GM23338 (cell line): ENCODE measurements around the gene SEMA4A. TPM values are rescaled to one million over a fixed set of nuclear protein-coding genes. Genes with fewer than 3 reads are reported as not detected.
A peak's percentile ranks its signal among the peaks of the same experiment; 100 is the strongest.

Source experiments
- ATAC-seq: fragments of 200-7000 bp; cut with Tn5 transposase; 3 replicates; pipeline ENCODE4 v1.9.1; 2020
- DNase-seq: peaks from one replicate; pipeline ENCODE4 v3.0.0-alpha.2; 2015; ENCODE audit warnings: low spot score
- H2AFZ ChIP-seq: fragments of 200-600 bp; sonication (generic); 2 replicates; pipeline ENCODE4 v1.8.0; 2016; ENCODE audit warnings: antibody characterized with exemption, mild to moderate bottlenecking, moderate library complexity
- H3F3A ChIP-seq: fragments of 200-600 bp; sonication (generic); replicated peaks from 2 replicates; pipeline ENCODE4 v1.8.0; 2017; ENCODE audit warnings: antibody characterized with exemption, mixed run types, low read depth
- H3K27ac ChIP-seq: fragments of 200-600 bp; sonication (generic); 2 replicates; pipeline ENCODE4 v1.6.1; 2016; ENCODE audit warnings: low read depth
- H3K27me3 ChIP-seq: fragments of 200-600 bp; sonication (generic); 2 replicates; pipeline ENCODE4 v1.8.0; 2016; ENCODE audit warnings: mild to moderate bottlenecking, mixed run types, moderate library complexity; ENCODE audit not compliant: insufficient read depth
- H3K36me3 ChIP-seq: fragments of 200-600 bp; sonication (generic); 2 replicates; pipeline ENCODE4 v1.8.0; 2016; ENCODE audit warnings: mild to moderate bottlenecking; ENCODE audit not compliant: insufficient read depth
- H3K4me1 ChIP-seq: fragments of 200-600 bp; sonication (generic); 2 replicates; pipeline ENCODE4 v1.8.0; 2016; ENCODE audit warnings: mild to moderate bottlenecking, moderate library complexity; ENCODE audit not compliant: insufficient read depth
- H3K4me2 ChIP-seq: fragments of 200-600 bp; sonication (generic); 2 replicates; pipeline ENCODE4 v1.7.1; 2017; ENCODE audit warnings: mixed run types
- H3K4me3 ChIP-seq: fragments of 200-600 bp; sonication (generic); 2 replicates; pipeline ENCODE4 v1.6.1; 2016; ENCODE audit warnings: mixed run types
- H3K79me2 ChIP-seq: fragments of 200-600 bp; sonication (generic); replicated peaks from 2 replicates; pipeline ENCODE4 v1.8.0; 2017; ENCODE audit warnings: mild to moderate bottlenecking; ENCODE audit not compliant: insufficient read depth
- H3K9me2 ChIP-seq: fragments of 200-600 bp; sonication (generic); 2 replicates; pipeline ENCODE4 v1.8.0; 2017; ENCODE audit not compliant: insufficient read depth
- H4K20me1 ChIP-seq: fragments of 200-600 bp; sonication (generic); replicated peaks from 2 replicates; pipeline ENCODE4 v1.8.0; 2017; ENCODE audit warnings: mild to moderate bottlenecking; ENCODE audit not compliant: insufficient read depth
- H3K27ac Mint-ChIP-seq: 2 replicates; pipeline ENCODE4 v1.8.0; 2020; ENCODE audit warnings: inconsistent platforms, mild to moderate bottlenecking, moderate library complexity, mixed read lengths
- H3K27me3 Mint-ChIP-seq: 3 replicates; pipeline ENCODE4 v1.8.0; 2022; ENCODE audit warnings: low read depth, mild to moderate bottlenecking, moderate library complexity, mixed read lengths, inconsistent platforms; ENCODE audit not compliant: insufficient read depth, poor library complexity
- H3K36me3 Mint-ChIP-seq: 3 replicates; pipeline ENCODE4 v1.8.0; 2021; ENCODE audit warnings: low read depth, mild to moderate bottlenecking, inconsistent platforms, moderate library complexity, mixed read lengths
- H3K4me1 Mint-ChIP-seq: 3 replicates; pipeline ENCODE4 v1.8.0; 2020; ENCODE audit warnings: mild to moderate bottlenecking, inconsistent platforms, mixed read lengths
- H3K4me3 Mint-ChIP-seq: 3 replicates; pipeline ENCODE4 v1.8.0; 2021; ENCODE audit warnings: moderate library complexity, mild to moderate bottlenecking, inconsistent platforms, mixed read lengths
- H3K9me3 Mint-ChIP-seq: 3 replicates; pipeline ENCODE4 v1.8.0; 2020; ENCODE audit warnings: moderate library complexity, mild to moderate bottlenecking, inconsistent platforms, mixed read lengths
- CREB1 ChIP-seq: fragments of 250-450 bp; sonication (Bioruptor Pico); IDR thresholded peaks from 2 replicates; pipeline ENCODE4 v1.5.0; 2020; ENCODE audit warnings: low read depth, mild to moderate bottlenecking, moderate library complexity
- ETS1 ChIP-seq: IDR thresholded peaks from 2 replicates; pipeline ENCODE4 v1.6.1; 2016; ENCODE audit warnings: antibody characterized with exemption
- POLR2AphosphoS5 ChIP-seq: IDR thresholded peaks from 2 replicates; pipeline ENCODE4 v1.6.1; 2016; ENCODE audit warnings: antibody characterized with exemption, low read depth
- ZNF114 ChIP-seq: fragments of 250-450 bp; sonication (Bioruptor Pico); IDR thresholded peaks from 2 replicates; pipeline ENCODE4 v1.5.0; 2020; ENCODE audit warnings: mild to moderate bottlenecking, moderate library complexity
- polyA plus RNA-seq: library from polyadenylated mRNA; unstranded; fragments of >200 nt; fragmentation: Nextera tagmentation; extraction: Ambion mirVana; gene quantifications from 2 replicates; pipeline ENCODE4 v1.2.1, GENCODE V29; 2016
- total RNA-seq: library from RNA; depleted of rRNA; stranded (reverse); fragments of >200 nt; shearing (Covaris generic); gene quantifications from 2 replicates; pipeline ENCODE4 v1.2.3, GENCODE V29; 2014
- TF ChIP-seq, protein P1 (sequence below): fragments of 250-450 bp; sonication (Bioruptor Pico); IDR thresholded peaks from 2 replicates; pipeline ENCODE4 v1.5.0; 2020; ENCODE audit warnings: mild to moderate bottlenecking, moderate library complexity
- TF ChIP-seq, protein P2 (sequence below): IDR thresholded peaks from one replicate; pipeline ENCODE4 v1.6.1; 2018; ENCODE audit warnings: antibody characterized with exemption; ENCODE audit not compliant: unreplicated experiment

SEMA4A gene
- total and polyA plus RNA-seq, 2 experiments from 2014 or later: 5.5 to 20.2 TPM

DNA sequence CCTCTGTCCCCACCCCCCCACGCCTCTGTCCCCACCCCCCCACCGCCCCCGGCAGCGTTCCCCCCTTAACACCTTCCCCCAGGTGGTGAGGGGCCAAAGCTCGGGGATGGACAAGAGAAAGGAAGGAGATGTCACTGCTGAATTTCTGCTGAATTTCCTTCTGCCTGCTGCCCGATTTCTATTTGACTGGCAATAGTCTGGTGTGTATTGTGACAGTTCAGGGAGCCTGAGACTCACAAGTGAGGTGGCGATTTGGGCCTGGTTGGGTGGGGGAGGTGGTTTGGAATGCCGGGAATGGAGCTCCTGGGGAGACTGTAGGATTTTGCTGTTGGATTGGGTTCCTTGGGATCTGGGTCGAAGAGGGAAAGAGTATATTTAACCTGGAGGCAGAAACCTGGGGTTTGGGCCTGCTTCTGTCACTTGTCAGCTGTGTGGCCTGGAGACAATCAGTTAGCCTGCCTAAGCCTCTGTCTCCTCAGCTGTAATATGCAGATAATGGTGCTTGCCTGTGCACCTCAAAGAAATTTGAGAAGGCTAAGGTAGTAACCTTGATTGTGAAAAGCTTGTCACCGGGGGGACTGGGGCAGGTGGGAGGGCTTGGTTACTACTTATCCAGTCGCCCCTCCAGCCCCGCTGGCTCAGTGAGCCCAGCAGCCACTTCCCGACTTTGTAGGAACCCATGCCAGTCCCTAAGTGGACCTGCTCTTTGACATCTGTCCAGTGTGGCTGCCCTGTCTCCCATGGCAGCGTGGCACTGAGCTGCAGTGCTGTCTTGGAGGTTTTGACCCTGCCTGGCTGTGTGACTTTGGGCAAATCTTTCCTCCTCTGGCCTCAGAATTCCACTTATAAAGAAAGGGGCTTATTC lies 46.5 kb upstream of the SEMA4A start:
- no peaks in the 10 kb centered on the region for H3K36me3 ChIP-seq
- peak overlapping the region; percentile 72 for H3K4me3 ChIP-seq
- peak overlapping the region; percentile 65 for H3K4me3 Mint-ChIP-seq
- TF ChIP-seq POLR2AphosphoS5: no peak
- peak; percentile 45 for TF ChIP-seq CREB1
- peak overlapping the region; percentile 88 for H3K4me2 ChIP-seq
- H2AFZ ChIP-seq: no peak overlapping the region
- peaks cover 36% of the 10 kb centered on the region for H3K27me3 Mint-ChIP-seq
- DNase-seq (peak; percentile 92), ATAC-seq (peak; percentile 65)
- H3F3A ChIP-seq: peaks cover 34% of the 10 kb centered on the region
- H3K36me3 Mint-ChIP-seq: no peaks in the 10 kb centered on the region
- peaks cover 5% of the 10 kb centered on the region; the same call in 1 of the 2 replicates for H4K20me1 ChIP-seq
- peaks cover 36% of the 10 kb centered on the region for H3K4me1 ChIP-seq
- peak overlapping the region; percentile 48; the same call in 1 of the 2 replicates for H3K27ac Mint-ChIP-seq
- H3K27me3 ChIP-seq: no peaks in the 10 kb centered on the region
- H3K9me3 Mint-ChIP-seq: no peaks in the 10 kb centered on the region; the same call in 2 of the 3 replicates
- no peaks in the 10 kb centered on the region for H3K79me2 ChIP-seq
- H3K9me2 ChIP-seq: no peaks in the 10 kb centered on the region
- H3K27ac ChIP-seq: peak overlapping the region; percentile 93
- peaks cover 49% of the 10 kb centered on the region for H3K4me1 Mint-ChIP-seq

- H3K27me3 Mint-ChIP-seq: peaks cover 40% of the 10 kb centered on the region
- Histone ChIP-seq H3K27me3 (no peaks in the 10 kb centered on the region), H3K9me2 (no peaks in the 10 kb centered on the region), H3K79me2 (no peaks in the 10 kb centered on the region), H3K4me1 (peaks cover 36% of the 10 kb centered on the region), H3K4me2 (no peak overlapping the region), H3K27ac (no peak overlapping the region), H3F3A (peaks cover 34% of the 10 kb centered on the region), H2AFZ (no peak overlapping the region), H3K36me3 (no peaks in the 10 kb centered on the region), H3K4me3 (no peak overlapping the region), H4K20me1 (peaks cover 5% of the 10 kb centered on the region; the same call in 1 of the 2 replicates)
- TF ChIP-seq ETS1 (no peak), ZNF114 (CRISPR knock-in tag) (no peak)
- TF ChIP-seq, protein P1, sequence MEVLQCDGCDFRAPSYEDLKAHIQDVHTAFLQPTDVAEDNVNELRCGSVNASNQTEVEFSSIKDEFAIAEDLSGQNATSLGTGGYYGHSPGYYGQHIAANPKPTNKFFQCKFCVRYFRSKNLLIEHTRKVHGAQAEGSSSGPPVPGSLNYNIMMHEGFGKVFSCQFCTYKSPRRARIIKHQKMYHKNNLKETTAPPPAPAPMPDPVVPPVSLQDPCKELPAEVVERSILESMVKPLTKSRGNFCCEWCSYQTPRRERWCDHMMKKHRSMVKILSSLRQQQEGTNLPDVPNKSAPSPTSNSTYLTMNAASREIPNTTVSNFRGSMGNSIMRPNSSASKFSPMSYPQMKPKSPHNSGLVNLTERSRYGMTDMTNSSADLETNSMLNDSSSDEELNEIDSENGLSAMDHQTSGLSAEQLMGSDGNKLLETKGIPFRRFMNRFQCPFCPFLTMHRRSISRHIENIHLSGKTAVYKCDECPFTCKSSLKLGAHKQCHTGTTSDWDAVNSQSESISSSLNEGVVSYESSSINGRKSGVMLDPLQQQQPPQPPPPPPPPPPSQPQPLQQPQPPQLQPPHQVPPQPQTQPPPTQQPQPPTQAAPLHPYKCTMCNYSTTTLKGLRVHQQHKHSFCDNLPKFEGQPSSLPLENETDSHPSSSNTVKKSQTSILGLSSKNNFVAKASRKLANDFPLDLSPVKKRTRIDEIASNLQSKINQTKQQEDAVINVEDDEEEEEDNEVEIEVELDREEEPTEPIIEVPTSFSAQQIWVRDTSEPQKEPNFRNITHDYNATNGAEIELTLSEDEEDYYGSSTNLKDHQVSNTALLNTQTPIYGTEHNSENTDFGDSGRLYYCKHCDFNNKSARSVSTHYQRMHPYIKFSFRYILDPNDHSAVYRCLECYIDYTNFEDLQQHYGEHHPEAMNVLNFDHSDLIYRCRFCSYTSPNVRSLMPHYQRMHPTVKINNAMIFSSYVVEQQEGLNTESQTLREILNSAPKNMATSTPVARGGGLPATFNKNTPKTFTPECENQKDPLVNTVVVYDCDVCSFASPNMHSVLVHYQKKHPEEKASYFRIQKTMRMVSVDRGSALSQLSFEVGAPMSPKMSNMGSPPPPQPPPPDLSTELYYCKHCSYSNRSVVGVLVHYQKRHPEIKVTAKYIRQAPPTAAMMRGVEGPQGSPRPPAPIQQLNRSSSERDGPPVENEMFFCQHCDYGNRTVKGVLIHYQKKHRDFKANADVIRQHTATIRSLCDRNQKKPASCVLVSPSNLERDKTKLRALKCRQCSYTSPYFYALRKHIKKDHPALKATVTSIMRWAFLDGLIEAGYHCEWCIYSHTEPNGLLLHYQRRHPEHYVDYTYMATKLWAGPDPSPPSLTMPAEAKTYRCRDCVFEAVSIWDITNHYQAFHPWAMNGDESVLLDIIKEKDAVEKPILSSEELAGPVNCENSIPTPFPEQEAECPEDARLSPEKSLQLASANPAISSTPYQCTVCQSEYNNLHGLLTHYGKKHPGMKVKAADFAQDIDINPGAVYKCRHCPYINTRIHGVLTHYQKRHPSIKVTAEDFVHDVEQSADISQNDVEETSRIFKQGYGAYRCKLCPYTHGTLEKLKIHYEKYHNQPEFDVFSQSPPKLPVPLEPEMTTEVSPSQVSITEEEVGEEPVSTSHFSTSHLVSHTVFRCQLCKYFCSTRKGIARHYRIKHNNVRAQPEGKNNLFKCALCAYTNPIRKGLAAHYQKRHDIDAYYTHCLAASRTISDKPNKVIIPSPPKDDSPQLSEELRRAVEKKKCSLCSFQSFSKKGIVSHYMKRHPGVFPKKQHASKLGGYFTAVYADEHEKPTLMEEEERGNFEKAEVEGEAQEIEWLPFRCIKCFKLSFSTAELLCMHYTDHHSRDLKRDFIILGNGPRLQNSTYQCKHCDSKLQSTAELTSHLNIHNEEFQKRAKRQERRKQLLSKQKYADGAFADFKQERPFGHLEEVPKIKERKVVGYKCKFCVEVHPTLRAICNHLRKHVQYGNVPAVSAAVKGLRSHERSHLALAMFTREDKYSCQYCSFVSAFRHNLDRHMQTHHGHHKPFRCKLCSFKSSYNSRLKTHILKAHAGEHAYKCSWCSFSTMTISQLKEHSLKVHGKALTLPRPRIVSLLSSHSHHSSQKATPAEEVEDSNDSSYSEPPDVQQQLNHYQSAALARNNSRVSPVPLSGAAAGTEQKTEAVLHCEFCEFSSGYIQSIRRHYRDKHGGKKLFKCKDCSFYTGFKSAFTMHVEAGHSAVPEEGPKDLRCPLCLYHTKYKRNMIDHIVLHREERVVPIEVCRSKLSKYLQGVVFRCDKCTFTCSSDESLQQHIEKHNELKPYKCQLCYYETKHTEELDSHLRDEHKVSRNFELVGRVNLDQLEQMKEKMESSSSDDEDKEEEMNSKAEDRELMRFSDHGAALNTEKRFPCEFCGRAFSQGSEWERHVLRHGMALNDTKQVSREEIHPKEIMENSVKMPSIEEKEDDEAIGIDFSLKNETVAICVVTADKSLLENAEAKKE (CRISPR knock-in tag): no peak
- TF ChIP-seq, protein P2, sequence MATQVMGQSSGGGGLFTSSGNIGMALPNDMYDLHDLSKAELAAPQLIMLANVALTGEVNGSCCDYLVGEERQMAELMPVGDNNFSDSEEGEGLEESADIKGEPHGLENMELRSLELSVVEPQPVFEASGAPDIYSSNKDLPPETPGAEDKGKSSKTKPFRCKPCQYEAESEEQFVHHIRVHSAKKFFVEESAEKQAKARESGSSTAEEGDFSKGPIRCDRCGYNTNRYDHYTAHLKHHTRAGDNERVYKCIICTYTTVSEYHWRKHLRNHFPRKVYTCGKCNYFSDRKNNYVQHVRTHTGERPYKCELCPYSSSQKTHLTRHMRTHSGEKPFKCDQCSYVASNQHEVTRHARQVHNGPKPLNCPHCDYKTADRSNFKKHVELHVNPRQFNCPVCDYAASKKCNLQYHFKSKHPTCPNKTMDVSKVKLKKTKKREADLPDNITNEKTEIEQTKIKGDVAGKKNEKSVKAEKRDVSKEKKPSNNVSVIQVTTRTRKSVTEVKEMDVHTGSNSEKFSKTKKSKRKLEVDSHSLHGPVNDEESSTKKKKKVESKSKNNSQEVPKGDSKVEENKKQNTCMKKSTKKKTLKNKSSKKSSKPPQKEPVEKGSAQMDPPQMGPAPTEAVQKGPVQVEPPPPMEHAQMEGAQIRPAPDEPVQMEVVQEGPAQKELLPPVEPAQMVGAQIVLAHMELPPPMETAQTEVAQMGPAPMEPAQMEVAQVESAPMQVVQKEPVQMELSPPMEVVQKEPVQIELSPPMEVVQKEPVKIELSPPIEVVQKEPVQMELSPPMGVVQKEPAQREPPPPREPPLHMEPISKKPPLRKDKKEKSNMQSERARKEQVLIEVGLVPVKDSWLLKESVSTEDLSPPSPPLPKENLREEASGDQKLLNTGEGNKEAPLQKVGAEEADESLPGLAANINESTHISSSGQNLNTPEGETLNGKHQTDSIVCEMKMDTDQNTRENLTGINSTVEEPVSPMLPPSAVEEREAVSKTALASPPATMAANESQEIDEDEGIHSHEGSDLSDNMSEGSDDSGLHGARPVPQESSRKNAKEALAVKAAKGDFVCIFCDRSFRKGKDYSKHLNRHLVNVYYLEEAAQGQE: no peak
- peaks cover 47% of the 10 kb centered on the region for H3K4me1 Mint-ChIP-seq
- H3K9me3 Mint-ChIP-seq: no peaks in the 10 kb centered on the region; the same call in 2 of the 3 replicates
- no peaks in the 10 kb centered on the region for H3K36me3 Mint-ChIP-seq
- ATAC-seq: no peak
- no peak for DNase-seq
- H3K27ac Mint-ChIP-seq: no peak overlapping the region
- no peak overlapping the region for H3K4me3 Mint-ChIP-seq
Observed at GRCh38 chr1:156108057-156108456, 45.3 kb upstream of the SEMA4A start.
